GM12878 (cell line): ENCODE data around the gene CDH15.

ENCODE experiments used
- POLR2AphosphoS5 ChIP-seq: IDR thresholded peaks from 2 replicates; pipeline ENCODE4 v1.6.1; 2011; ENCODE audit warnings: mild to moderate bottlenecking, low read length, inconsistent platforms
- RAD21 ChIP-seq: IDR thresholded peaks from 2 replicates; pipeline ENCODE4 v1.6.1; 2011; ENCODE audit warnings: mild to moderate bottlenecking, low read depth, low read length, moderate library complexity; ENCODE audit not compliant: insufficient read depth

DNA sequence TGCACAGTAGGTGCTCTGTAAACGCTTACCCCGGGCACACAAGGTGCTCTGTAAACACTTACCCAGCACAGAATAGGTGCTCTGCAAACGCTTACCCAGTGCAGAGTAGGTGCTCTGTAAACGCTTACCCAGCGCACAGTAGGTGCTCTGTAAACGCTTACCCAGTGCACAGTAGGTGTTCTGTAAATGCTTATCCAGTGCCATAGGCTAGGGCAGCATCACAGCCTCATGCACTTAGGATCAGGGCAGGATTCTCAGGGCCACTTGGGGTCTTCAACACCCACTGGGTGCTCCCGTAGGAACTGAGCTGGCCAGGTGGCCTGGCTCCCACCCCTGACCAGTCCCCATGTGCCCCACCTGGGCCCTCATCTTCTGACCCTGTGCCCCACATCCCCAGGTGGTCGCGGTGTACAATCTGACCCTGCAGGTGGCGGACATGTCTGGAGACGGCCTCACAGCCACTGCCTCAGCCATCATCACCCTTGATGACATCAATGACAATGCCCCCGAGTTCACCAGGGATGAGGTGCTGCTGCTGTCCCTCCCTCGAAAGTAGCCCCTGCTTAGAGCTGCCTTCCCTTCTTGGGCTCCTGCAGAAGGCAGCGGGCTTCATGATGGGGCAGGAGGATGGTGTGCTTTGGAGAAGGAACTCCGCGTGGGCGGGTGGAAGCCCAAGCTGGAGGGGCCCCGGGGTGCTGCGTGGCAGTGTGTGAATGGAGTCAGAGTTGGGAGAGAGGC is 15.7 kb downstream of the CDH15 start:
- TF ChIP-seq POLR2AphosphoS5: no peak
- TF ChIP-seq RAD21: no peak
